Erythroblast (primary cell): ENCODE results near the gene CDKN2B-AS1.
A peak's percentile ranks its signal among the peaks of the same experiment; 100 is the strongest.

Experiments used
- DNase-seq, 2 experiments: peaks; one replicate each; lab custom pipeline; 2025; lab: John Stamatoyannopoulos, UW
- GATA1 ChIP-seq: IDR thresholded peaks from 2 replicates; pipeline ENCODE4 v1.6.1; 2011; ENCODE audit warnings: low read depth, mild to moderate bottlenecking, control low read depth, low read length, moderate library complexity
- POLR2A ChIP-seq: IDR thresholded peaks from 2 replicates; pipeline ENCODE4 v1.6.1; 2011; ENCODE audit warnings: mild to moderate bottlenecking, low read length

The CDKN2B-AS1 gene

GRCh38 chr9:21970800-21971640 is 23.6 kb upstream of the CDKN2B-AS1 start:
- DNase-seq, result peak in 1 of 2 experiments; percentile 11
- TF ChIP-seq POLR2A, result no peak
- no peak for TF ChIP-seq GATA1

- no peak for TF ChIP-seq GATA1
- no peak for TF ChIP-seq POLR2A
- DNase-seq, result no peak
These were observed 22.2 kb upstream of the CDKN2B-AS1 start for GRCh38 chr9:21972361-21972760.

- TF ChIP-seq POLR2A (no peak), GATA1 (no peak)
- no peak for DNase-seq
These were observed 20.3 kb upstream of the CDKN2B-AS1 start for GRCh38 chr9:21974343-21974721.

GRCh38 chr9:21974722-21975409 is 19.7 kb upstream of the CDKN2B-AS1 start:
- TF ChIP-seq GATA1 (no peak), POLR2A (no peak)
- peak; percentile 33 to 44 for DNase-seq

- TF ChIP-seq GATA1, result no peak
- no peak for TF ChIP-seq POLR2A
- no peak for DNase-seq
These were observed 18.2 kb upstream of the CDKN2B-AS1 start for GRCh38 chr9:21976334-21976875.

GRCh38 chr9:21982391-21982790 is 12.2 kb upstream of the CDKN2B-AS1 start:
- no peak for TF ChIP-seq POLR2A
- no peak for TF ChIP-seq GATA1
- no peak for DNase-seq

- no peak for DNase-seq
- TF ChIP-seq POLR2A (no peak), GATA1 (no peak)
These were observed 11.6 kb upstream of the CDKN2B-AS1 start for GRCh38 chr9:21982861-21983560.

GRCh38 chr9:21983561-21983935 is 11.0 kb upstream of the CDKN2B-AS1 start:
- TF ChIP-seq GATA1, result no peak
- TF ChIP-seq POLR2A, result no peak
- no peak for DNase-seq

GRCh38 chr9:21984101-21984500 is 10.5 kb upstream of the CDKN2B-AS1 start:
- no peak for DNase-seq
- TF ChIP-seq POLR2A (no peak), GATA1 (no peak)

- DNase-seq, result no peak
- no peak for TF ChIP-seq GATA1
These were observed 8.5 kb upstream of the CDKN2B-AS1 start for GRCh38 chr9:21985964-21986667.

- TF ChIP-seq POLR2A (no peak), GATA1 (no peak)
- peak in 1 of 2 experiments; percentile 8 for DNase-seq
These were observed 6.3 kb upstream of the CDKN2B-AS1 start for GRCh38 chr9:21988056-21988990.
